ENCODE measurements around the gene BCAR3.
"Not testable (repeated sequence)": the region's sequence is repeated elsewhere in the genome, so short reads cannot be mapped to it uniquely, and the experiment has no call there.

BCAR3 gene

GRCh38 chr1:93668951-93669350 lies 12.7 kb downstream of the BCAR3 start:
- DNase-seq (ENCODE audit: low read depth), result no peak

GRCh38 chr1:93668121-93668520 lies 13.5 kb downstream of the BCAR3 start:
- no peak for DNase-seq (ENCODE audit: low read depth)

GRCh38 chr1:93667642-93668041 lies 14.0 kb downstream of the BCAR3 start:
- DNase-seq (ENCODE audit: low read depth), result no peak

GRCh38 chr1:93666613-93667384 lies 14.8 kb downstream of the BCAR3 start:
- DNase-seq (ENCODE audit: low read depth), result no peak

- no peak for DNase-seq (ENCODE audit: low read depth)
Measured at GRCh38 chr1:93665015-93665414, 16.6 kb downstream of the BCAR3 start.

GRCh38 chr1:93663208-93663614 lies 18.4 kb downstream of the BCAR3 start:
- no peak for DNase-seq (ENCODE audit: low read depth)

GRCh38 chr1:93662481-93663207 lies 19.0 kb downstream of the BCAR3 start:
- DNase-seq (ENCODE audit: low read depth), result no peak

- peak; percentile 55 for DNase-seq (ENCODE audit: low read depth)
Measured at GRCh38 chr1:93661829-93662474, 19.7 kb downstream of the BCAR3 start.

- not testable (repeated sequence) for DNase-seq (ENCODE audit: low read depth)
Measured at GRCh38 chr1:93661341-93661740, 20.3 kb downstream of the BCAR3 start.

GRCh38 chr1:93659822-93660503 lies 21.7 kb downstream of the BCAR3 start:
- DNase-seq (ENCODE audit: low read depth), result no peak

GRCh38 chr1:93658188-93658587 lies 23.4 kb downstream of the BCAR3 start:
- DNase-seq (ENCODE audit: low read depth), result no peak

GRCh38 chr1:93656491-93656890 lies 25.1 kb downstream of the BCAR3 start:
- DNase-seq (ENCODE audit: low read depth), result no peak

GRCh38 chr1:93653656-93654055 lies 28.0 kb downstream of the BCAR3 start:
- DNase-seq (ENCODE audit: low read depth), result no peak

GRCh38 chr1:93652323-93652949 lies 29.2 kb downstream of the BCAR3 start:
- DNase-seq (ENCODE audit: low read depth), result no peak

GRCh38 chr1:93651695-93652094 lies 29.9 kb downstream of the BCAR3 start:
- DNase-seq (ENCODE audit: low read depth), result no peak

GRCh38 chr1:93650159-93650558 lies 31.5 kb downstream of the BCAR3 start:
- not testable (repeated sequence) for DNase-seq (ENCODE audit: low read depth)

GRCh38 chr1:93649231-93649630 lies 32.4 kb downstream of the BCAR3 start:
- no peak for DNase-seq (ENCODE audit: low read depth)

GRCh38 chr1:93648656-93649055 lies 33.0 kb downstream of the BCAR3 start:
- DNase-seq (ENCODE audit: low read depth), result no peak

GRCh38 chr1:93641527-93641926 lies 40.1 kb downstream of the BCAR3 start:
- DNase-seq (ENCODE audit: low read depth), result no peak

GRCh38 chr1:93640656-93641440 lies 40.8 kb downstream of the BCAR3 start:
- no peak for DNase-seq (ENCODE audit: low read depth)

- no peak for DNase-seq (ENCODE audit: low read depth)
Measured at GRCh38 chr1:93638981-93639380, 42.7 kb downstream of the BCAR3 start.
